Measurements from ENCODE around the gene SHC3.
A peak's percentile ranks its signal among the peaks of the same experiment; 100 is the strongest.

The SHC3 gene

GRCh38 chr9:89185980-89186379, 7.4 kb upstream of the SHC3 start:
- DNase-seq = no peak

GRCh38 chr9:89183146-89183545, 4.5 kb upstream of the SHC3 start:
- no peak for DNase-seq

DNA sequence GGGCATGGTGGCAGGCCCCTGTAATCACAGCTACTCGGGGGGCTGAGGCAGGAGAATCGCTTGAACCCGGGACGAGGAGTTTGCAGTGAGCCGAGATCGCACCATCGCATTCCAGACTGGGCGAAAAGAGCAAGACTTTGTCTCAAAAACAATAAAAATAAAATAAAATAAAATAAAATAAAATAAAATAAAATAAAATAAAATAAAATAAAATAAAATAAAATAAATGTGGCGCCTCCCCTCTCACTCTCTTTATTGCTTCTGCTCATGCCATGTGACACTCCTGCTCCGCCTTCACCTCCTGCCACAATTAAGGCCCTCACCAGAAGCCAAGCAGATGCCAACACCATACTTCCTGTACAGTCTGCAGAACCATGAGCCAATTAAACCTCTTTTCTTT, 3.8 kb upstream of the SHC3 start:
- no peak for DNase-seq

- peak; percentile 64 to 75 for DNase-seq
Observed at GRCh38 chr9:89179895-89180734, 1.5 kb upstream of the SHC3 start.

DNA sequence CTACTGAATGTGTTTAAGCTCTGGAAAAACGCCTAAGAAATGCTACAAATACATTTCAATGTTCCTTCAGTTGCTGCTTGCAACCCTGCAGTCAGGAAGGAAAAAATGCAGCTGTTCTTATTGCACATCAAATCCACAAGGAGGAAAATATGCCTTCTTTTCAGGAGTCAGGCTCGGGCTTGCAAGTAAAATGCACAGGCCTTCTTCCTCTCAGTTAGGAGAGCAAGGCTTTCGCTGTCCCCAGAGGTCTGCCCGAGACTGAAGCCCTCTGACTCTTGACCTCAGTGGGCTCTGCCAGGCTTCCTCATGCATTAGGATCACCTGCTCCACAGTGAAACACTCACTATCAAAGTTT, 899 bp upstream of the SHC3 start:
- no peak for DNase-seq

DNA sequence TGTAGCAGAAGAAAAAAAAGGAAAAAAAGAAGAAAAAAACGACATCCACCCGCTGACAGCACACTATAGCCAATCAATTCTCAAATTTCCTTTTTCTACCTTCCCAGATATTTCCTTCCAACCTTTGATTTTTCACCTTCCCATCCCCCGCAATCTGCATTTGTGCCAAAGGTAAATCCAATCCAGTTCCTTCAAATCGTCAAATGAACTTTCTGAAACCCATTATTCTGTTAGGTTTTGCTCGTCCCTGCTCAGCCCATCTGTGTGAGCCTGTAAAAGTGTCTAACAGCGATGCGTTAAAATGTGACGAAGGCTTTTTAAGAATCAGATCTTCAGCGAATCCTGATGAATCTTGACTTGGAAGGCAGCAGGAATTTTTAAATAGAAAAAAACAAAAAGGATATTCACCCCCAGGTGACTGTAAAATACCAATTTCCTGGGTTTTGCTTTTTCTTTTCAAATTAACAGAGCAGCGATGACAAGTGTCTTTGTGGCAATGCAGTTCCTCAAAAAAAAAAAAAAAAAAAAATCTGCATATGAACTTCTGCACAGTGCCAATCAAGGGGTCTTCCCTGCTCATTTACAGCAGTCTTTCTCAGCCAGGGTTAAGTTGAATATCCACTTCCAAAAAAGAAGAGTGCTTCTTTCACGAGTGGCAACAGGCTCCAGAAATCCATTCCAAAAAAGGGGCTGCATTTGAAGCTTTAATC, 367 bp upstream of the SHC3 start:
- DNase-seq = no peak

GRCh38 chr9:89177012-89177943, 1.3 kb downstream of the SHC3 start:
- no peak for DNase-seq

DNA sequence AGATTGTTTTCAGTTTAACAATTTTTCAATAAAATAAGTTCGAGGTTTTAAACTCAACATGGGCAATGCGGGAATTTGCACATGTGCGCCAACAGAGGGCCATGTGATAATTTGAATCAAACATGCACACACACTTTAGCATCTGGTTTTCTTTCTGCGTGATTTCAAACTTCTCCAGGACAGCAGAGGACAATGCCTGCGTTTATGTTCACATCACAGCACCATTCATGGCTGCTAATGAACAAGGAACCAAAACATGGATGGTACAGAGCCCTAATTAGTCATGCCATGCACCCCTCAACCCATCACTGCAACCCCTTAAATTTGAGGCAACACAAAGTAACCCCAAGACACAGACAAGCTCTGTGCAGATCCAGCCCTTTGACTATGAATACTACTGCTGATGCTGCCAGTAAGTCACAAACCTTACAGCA, 2.8 kb downstream of the SHC3 start:
- no peak for DNase-seq

DNA sequence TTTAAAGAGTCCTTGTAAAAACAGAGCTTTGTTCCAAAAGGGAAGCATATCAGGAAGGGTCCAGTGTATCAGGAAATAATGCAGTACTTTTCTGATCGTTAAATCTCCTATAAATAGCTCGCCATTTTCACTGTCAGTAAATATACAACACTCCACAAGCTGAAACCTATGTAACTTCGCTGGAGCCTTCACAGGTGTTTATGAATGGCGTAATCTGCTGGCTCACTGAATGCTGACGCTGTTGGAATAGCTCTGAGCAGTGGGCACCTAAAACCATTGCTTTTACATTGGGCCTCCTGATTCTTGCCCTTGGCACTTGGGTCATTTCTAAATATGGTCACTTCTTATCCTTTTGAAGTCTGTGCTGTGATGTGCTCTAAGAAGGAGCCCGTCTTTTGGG, 4.3 kb downstream of the SHC3 start:
- DNase-seq = no peak

- no peak for DNase-seq
Observed at GRCh38 chr9:89173072-89173471, 5.5 kb downstream of the SHC3 start.

GRCh38 chr9:89172398-89172797, 6.2 kb downstream of the SHC3 start:
- DNase-seq = no peak

DNA sequence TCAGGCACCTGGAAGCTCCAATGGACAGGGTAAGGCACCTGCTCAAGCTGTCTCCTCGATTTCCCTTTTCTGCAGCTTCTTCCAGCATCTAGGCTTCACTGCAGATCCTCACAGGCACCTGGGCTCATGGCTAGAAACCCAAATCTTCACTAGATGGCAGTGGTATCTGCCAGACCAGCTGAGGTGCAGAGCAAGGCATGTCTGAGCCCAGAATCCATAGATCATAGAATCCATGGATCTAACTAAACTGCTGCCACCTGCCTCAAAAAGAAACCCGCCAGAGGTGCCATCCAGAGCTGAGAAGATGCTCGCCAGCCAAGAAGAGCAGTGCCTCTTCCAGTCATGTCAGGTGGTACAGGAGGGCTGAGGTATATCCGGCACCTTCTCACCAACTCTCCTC, 6.9 kb downstream of the SHC3 start:
- DNase-seq = no peak

GRCh38 chr9:89171231-89171630, 7.4 kb downstream of the SHC3 start:
- DNase-seq = no peak

GRCh38 chr9:89168901-89169813, 9.5 kb downstream of the SHC3 start:
- no peak for DNase-seq

DNA sequence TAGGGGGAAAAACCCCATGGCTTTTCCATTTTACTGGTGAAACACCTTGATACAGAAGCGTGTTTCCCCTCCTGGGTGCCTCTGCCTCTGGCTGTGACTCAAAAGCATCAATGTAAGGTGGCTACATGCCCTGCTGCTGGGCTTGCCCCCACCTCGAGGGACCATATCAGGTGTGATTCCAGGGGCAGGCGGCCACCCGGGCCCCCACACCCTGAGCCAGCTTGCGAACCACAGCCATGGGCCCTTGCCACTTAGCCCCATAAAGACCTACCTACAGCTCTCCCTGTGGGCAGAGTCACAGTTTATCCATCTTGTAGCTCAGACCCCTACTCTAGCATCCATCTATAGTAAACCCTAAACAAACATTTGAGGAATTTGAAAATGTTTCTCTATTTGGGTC, 10.8 kb downstream of the SHC3 start:
- no peak for DNase-seq

DNA sequence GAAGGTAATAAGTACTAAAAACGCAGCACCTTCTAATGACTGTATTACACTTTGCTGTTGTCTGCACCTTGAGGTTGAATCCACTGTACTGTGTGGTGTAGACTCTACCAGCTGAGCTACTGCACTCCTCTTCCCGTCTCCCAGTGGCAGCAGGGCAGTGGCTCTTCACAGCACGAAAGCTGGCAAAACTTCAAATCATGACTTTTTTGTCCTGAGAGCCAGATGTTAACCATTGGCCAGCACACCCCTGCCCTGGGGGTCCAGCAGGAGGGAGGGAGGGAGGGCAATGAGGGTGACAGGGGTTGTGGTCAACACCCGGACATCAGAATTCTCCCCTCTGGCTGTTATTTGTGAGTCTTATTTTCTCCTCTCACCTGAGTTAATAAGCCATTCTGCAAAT, 11.8 kb downstream of the SHC3 start:
- no peak for DNase-seq

- no peak for DNase-seq
Observed at GRCh38 chr9:89165880-89166279, 12.7 kb downstream of the SHC3 start.

- no peak for DNase-seq
Observed at GRCh38 chr9:89165341-89165740, 13.3 kb downstream of the SHC3 start.

- no peak for DNase-seq
Observed at GRCh38 chr9:89161221-89161620, 17.4 kb downstream of the SHC3 start.

DNA sequence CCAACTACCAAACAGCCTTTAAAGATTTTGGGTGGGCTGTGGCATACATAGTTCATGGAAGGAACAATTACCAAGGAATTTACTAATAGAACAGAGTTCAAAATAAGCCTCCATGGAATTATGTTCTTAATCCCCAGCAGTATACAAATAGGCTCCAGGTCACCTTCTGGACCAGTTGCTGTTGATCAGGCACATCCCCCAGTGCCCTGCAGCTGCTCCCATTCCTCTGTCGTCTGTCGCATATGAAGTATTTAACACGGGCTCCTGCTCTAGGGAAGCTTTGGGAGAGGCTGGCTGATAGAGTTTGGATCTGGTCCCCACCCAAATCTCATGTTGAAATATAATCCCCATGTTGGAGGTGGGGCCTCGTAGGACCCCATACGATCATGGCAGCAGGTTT, 17.8 kb downstream of the SHC3 start:
- DNase-seq = no peak

- DNase-seq = peak in 1 of 2 experiments; percentile 21
Observed at GRCh38 chr9:89154651-89155336, 23.8 kb downstream of the SHC3 start.

- DNase-seq = peak in 1 of 2 experiments; percentile 22
Observed at GRCh38 chr9:89154218-89154617, 24.4 kb downstream of the SHC3 start.
